Amniotic stem cell (primary cell): ENCODE results near the gene CD83.
"Not testable (repeated sequence)": the region's sequence is repeated elsewhere in the genome, so short reads cannot be mapped to it uniquely, and the experiment has no call there.

Experiments used
- DNase-seq: peaks from one replicate; lab custom pipeline; 2025; lab: John Stamatoyannopoulos, UW

CD83 gene

DNA sequence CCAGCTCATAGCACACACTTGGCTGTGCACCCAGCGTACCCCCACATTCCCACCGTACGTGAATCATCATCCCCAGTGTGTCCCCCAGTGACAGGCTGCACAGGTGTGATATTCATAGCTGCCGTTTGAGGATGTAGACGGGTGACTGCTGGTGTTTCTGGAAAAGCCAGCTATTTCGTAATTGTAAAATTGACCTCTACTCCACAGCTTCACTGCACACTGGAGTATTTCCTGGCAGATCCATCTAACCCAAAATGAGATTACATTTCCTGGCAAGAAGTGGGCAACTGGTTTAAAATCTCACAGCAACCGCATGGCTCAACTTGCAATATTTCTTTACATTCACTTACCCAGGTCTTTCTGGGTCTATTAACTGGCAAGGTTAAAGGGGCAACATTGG lies 30.3 kb downstream of the CD83 start:
- DNase-seq: no peak

GRCh38 chr6:14148471-14148870 lies 30.9 kb downstream of the CD83 start:
- DNase-seq: no peak

DNA sequence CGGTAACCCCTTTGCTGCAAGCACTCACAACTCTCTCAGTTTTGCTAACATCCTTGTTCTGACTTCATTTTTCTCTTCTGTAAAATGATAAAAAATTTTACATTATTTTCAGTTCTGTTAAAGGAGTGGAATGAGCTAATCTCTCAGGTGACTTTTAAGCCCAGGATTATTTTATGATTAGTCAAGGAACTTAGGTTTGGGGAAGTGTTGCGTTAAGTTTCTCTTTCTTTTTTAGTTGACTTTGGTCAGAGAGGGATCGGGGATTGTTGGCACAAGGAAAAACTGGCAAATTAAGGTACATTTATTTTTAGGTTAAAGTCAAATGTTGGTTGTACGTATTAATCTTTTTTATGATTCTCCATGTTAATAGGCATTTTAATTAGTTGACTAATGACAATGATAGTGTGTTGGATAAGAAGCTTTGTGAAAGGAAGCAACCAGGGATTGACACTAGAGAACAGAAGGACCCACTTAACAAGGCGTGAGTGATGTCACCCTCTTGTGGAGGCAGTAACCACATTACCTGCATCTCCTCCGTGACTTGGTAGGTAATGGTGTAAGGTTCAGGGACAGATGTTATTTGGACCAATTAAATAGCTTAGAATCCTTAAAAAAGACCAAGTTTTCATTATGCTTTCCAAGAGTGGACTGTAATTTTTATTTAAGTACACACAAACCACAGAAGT lies 31.6 kb downstream of the CD83 start:
- no peak for DNase-seq

- DNase-seq: no peak
Measured at GRCh38 chr6:14149739-14150130, 32.2 kb downstream of the CD83 start.

GRCh38 chr6:14151300-14151699 lies 33.7 kb downstream of the CD83 start:
- not testable (repeated sequence) for DNase-seq

DNA sequence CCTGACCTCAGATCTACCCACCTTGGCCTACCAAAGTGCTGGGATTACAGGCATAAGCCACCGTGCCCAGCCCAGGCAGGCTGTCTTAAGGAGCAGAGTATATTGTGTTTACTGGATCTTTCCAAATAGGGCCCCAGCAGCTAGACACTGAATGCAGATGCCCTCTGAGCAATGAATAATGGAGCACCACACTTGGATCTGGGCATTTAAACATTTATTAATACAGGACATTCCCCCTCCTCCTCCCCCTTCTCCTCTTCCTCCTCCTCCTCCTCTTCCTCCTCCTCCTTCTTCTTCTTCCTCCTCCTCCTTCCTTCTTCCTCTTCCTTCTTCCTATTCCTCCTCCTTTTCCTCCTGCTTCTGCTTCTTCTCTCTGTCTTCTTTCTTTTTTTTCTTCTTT lies 34.2 kb downstream of the CD83 start:
- DNase-seq: no peak

- no peak for DNase-seq
Measured at GRCh38 chr6:14153228-14153627, 35.7 kb downstream of the CD83 start.

GRCh38 chr6:14159090-14159489 lies 41.5 kb downstream of the CD83 start:
- DNase-seq: no peak

DNA sequence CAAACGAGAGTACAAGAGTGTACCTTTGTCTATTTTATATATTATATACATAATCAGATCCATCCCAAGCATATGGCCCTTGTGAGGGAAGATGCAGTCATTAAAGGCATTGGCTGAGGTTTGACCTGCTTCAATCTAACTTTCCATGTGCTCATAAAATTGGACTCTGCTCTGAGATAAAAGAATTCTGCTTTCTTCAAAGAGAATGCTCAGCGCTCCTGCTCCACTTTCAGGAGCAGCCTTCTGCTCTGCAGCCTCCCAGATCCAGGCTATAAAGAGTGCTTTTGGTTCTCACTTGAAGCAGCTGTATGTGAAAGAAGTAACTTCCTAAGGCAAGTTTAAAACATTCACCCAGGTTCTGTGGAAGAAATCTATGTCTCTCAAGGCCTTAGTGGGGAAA lies 45.3 kb downstream of the CD83 start:
- DNase-seq: no peak

DNA sequence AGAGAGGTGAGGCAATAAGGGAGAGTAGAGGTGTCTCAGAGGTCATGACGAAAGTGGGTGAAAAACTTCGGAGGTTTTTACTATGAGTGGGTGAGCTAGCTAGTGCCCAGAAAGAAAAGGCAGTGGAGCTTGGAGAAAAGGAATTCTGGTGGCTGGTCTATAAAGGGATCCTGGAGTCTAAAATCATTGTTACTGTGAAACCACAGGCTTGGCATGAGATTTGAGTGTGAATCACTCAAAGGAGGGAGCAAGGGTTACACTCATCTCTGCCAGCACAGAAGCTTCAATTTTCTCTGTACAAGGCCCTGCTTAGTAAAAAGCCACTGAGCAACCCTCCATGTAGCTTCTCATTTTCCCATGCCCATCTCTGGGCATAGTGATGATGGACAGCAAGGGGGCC lies 47.5 kb downstream of the CD83 start:
- peak; percentile 8 for DNase-seq

DNA sequence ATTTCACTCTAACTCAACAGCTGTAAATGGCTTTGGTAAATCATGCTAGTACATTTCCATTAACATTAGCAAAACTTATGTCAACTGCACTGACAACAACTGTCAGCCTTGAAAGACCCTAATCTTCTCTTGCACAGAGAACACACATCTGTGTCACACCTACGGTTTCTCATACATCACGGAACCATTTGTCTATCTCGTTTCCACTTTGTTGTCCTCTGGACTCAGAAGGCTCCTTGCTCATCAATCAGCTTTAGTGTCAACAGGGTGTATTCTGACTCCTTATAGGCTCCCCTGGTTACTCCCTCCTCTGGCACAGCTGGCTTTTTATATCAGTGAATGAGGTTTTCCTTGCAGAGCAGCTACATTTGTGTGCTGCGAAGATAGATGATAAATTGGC lies 49.3 kb downstream of the CD83 start:
- no peak for DNase-seq

- DNase-seq: no peak
Measured at GRCh38 chr6:14170128-14170527, 52.6 kb downstream of the CD83 start.

GRCh38 chr6:14172562-14172961 lies 55.0 kb downstream of the CD83 start:
- DNase-seq: no peak

GRCh38 chr6:14174226-14174625 lies 56.7 kb downstream of the CD83 start:
- DNase-seq: no peak

- DNase-seq: no peak
Measured at GRCh38 chr6:14174996-14175395, 57.4 kb downstream of the CD83 start.

- no peak for DNase-seq
Measured at GRCh38 chr6:14176429-14176828, 58.9 kb downstream of the CD83 start.

DNA sequence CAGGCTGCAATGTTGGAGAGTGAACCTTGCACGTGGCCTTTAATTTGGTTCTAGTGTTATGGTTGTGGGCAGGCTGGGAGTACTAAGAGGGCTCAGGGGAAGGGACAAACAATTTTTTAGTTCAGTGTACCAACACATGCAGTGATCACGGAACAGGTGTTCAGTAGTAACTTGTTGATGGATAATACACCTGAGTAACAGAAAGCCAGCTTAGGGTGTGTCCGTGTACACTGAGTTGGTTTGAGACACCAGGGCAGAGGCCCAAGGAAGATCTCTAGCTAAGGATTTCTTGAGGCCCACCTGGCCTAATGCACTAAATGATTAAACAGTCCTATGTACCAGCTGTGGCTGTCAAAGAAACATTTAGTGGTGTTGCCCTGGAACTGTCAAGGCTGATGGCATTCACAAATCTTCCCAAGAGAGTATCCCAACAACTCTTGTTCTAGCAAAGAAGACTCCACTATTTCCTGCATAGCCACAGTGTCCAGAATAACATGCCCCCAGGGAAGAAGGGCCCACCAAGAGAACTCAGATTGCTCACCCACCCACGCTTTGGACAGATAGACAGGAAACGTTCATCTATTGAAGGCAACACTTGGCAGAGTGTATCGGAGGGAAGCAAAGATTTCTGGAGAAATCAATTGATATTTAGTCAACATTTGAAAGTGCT lies 60.0 kb downstream of the CD83 start:
- DNase-seq: no peak

GRCh38 chr6:14178083-14178445 lies 60.5 kb downstream of the CD83 start:
- no peak for DNase-seq

- no peak for DNase-seq
Measured at GRCh38 chr6:14180609-14181008, 63.0 kb downstream of the CD83 start.

GRCh38 chr6:14182916-14183315 lies 65.3 kb downstream of the CD83 start:
- no peak for DNase-seq
